HG03108 (cell line): Measurements from ENCODE around the gene PSMD3.

Experiments used
- ATAC-seq: cut with Tn5 transposase; IDR thresholded peaks from one replicate; pipeline ENCODE4 v1.9.1; 2021; ENCODE audit warnings: moderate library complexity; ENCODE audit not compliant: unreplicated experiment

PSMD3 gene

GRCh38 chr17:40041196-40041595 lies 60.6 kb downstream of the PSMD3 start:
- no peak for ATAC-seq
